Heart left ventricle (tissue), 13 donors: Measurements from ENCODE around the gene PRKACG.

Experiments used
- POLR2A ChIP-seq, 2 donors: fragments of 450-650 bp; IDR thresholded peaks; one replicate each; pipeline ENCODE4 v1.6.1; 2017; ENCODE audit warnings: antibody characterized with exemption in 2 of 2, mild to moderate bottlenecking in 2 of 2, moderate library complexity in 2 of 2
- TF ChIP-seq, protein P1 (sequence below), 12 donors: fragments of 200-600 bp; sonication (generic) in 4 of 12; IDR thresholded peaks; one replicate each; pipeline versions ENCODE4 v1.5.0 to v1.8.0; 2018 to 2022; ENCODE audit warnings: antibody characterized with exemption in 12 of 12, mild to moderate bottlenecking in 5 of 12
- donor health status: ischemic (EF 13 %, LVEDD 7.1; RV severe dilation, severe dysfunction).
- donor health status: DM: no; HTN: yes; CAD: no.
- donor health status: DM: no; HTN: no; CAD: no.
- donor health status: ischemic (EF 25% LVEDD 6.9; RV normal size, moderate dysfunction).
- donor health status: ischemic (EF 25% LVEDD 5.7; RV mildly dilated, moderate dysfunction).
- donor health status: ischemic (EF 35%, LVEDD 5.7; RV mildly dilated, moderate dysfunction).
- donor health status: nonischemic (EF 11% LVEDD 7.7; RV severe dilation, severe dysfunction).
- donor health status: DM: yes; HTN: yes; CAD: no.
- donor health status: PGD.
- donor health status: ischemic (EF 29% LVEDD 5.4; RV normal size, mild dysfunction).
- donor health status: nonischemic (EF 23%, LVEDD 6.1; RV moderate dilation, normal function).

DNA sequence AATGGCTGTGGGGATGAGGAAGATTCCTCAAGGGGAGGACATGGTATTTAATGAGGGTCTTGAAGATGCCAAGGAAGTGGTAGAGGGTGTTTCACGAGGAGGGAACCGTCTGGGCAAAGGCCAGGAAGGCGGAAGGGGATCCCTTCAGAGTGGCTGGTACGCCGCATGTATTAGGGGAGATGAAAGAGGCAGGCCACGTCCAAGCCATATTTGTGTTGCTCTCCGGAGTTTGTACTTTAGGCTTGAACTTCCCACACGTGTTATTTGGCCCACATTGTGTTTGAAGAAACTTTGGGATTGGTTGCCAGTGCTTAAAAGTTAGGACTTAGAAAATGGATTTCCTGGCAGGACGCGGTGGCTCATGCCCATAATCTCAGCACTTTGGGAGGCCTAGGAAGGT is 22.9 kb upstream of the PRKACG start:
- no peak for TF ChIP-seq POLR2A (IDR thresholded peaks at IDR 0.05)
- TF ChIP-seq, protein P1, sequence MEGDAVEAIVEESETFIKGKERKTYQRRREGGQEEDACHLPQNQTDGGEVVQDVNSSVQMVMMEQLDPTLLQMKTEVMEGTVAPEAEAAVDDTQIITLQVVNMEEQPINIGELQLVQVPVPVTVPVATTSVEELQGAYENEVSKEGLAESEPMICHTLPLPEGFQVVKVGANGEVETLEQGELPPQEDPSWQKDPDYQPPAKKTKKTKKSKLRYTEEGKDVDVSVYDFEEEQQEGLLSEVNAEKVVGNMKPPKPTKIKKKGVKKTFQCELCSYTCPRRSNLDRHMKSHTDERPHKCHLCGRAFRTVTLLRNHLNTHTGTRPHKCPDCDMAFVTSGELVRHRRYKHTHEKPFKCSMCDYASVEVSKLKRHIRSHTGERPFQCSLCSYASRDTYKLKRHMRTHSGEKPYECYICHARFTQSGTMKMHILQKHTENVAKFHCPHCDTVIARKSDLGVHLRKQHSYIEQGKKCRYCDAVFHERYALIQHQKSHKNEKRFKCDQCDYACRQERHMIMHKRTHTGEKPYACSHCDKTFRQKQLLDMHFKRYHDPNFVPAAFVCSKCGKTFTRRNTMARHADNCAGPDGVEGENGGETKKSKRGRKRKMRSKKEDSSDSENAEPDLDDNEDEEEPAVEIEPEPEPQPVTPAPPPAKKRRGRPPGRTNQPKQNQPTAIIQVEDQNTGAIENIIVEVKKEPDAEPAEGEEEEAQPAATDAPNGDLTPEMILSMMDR (IDR thresholded peaks at IDR 0.05) = no peak
